Stimulated activated CD4-positive, alpha-beta T cell treated with anti-CD3 and anti-CD28 coated beads, Interleukin-4, amount 100 ng/mL, for 4 hours (primary cell): ENCODE results near the gene SIK3.

Experiments
- DNase-seq, 2 experiments: peaks; one replicate each; pipeline ENCODE4 v3.0.0-alpha.2; 2020

Gene SIK3

GRCh38 chr11:116857936-116858335 lies 240.3 kb downstream of the SIK3 start:
- DNase-seq: no peak

DNA sequence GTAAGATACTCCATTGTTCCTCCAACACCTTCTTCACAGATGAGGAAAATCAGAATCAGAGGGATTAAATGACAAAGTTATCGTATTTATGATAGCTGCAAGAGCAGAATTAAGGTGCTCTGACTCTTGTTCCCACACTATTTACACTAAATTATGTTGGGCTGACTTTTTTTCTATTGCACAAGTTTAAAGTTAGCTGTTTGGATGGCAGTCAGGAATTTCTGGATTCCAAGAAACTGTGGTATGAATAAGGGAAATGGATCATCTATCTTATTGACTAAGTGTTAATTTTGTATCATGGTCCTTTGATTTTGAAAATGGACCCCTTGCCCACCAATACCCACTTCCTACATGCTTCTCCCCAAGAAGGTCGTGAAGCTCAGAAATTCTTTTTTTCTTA lies 240.9 kb downstream of the SIK3 start:
- no peak for DNase-seq

GRCh38 chr11:116856423-116856822 lies 241.8 kb downstream of the SIK3 start:
- no peak for DNase-seq

GRCh38 chr11:116855413-116855812 lies 242.8 kb downstream of the SIK3 start:
- no peak for DNase-seq

DNA sequence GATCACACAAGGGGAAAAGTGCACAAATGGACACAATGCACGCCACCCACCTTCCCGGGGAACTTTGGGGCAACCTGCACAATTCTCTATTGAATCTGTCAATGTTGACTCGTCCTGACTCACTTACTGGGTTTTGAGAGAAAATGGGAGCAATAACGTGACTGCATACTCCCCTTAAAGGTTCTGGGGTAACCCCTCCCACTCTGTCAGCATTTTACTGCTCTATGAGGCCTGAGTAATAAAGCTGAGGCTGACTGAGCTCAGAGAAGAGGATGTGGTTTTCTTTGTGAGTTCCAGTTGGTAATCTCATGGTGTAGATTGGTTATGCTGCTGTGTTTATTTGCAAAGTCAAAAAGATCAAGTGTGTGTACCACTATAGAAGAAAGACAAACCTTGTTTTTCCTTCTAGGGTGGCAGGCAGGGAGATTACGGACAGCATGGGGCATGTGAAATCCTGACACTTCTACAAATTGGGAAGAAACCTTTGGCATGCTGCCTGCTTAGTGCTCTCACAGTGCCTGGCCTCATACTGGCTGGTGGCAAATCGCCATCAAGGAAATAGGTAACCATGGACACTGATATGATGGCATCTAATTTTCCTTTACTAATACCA lies 244.7 kb downstream of the SIK3 start:
- peak in 1 of 2 experiments; percentile 69 for DNase-seq

DNA sequence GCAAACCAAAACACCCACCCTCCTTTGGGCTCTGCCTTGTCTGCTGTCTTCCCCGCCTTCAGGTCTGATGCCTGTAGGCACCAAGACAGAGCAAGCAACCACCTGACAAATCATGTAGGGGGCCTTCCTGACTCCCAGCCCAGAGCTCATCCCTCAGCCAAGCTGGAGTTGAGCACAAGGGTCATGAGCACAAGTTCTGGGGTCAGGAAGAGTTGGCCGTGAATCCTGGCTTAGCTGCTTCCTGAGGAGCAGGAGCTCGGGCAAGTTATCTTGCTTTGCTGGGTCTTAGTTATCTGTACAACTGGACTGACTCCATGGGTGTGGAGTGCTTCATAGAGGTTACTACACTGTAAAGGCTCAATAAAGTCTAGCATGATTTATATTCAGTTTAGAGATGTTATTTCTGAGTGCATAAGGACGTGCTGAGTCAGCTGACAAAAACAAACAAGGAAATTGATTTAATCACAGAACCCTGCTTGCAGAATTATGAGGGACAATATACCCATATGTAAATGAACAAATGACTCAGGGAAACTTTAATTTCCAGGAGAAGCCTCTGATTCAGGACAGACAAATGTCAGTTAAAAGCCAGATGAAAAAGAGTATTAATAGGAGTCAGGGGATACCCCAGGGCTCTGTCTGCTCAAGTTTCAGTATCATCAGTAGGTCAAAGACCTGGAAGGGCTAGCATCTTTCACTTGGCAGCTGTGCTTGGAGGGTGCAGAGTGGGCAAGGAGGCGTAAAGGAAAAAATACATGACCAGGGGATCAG lies 245.8 kb downstream of the SIK3 start:
- no peak for DNase-seq

GRCh38 chr11:116851626-116852025 lies 246.6 kb downstream of the SIK3 start:
- peak in 1 of 2 experiments; percentile 45 for DNase-seq

DNA sequence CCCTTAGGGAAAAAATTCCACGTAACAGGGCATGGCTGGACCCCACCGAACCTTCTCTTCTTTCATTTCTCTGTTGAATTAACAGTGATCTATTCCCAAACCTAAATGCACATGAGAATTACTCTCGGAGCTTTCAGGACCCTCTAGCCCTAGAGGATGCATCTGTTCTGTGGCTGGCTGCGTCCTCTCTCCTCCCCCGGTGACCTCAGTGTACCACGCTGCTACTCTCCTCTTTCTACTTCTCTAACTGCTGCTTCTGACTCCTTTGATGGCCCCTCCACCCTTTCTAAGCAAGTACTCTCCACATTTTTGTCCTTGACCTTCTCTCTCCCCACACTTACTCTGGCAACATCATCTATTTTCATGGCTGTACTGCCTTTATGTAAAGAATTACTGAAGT lies 248.7 kb downstream of the SIK3 start:
- DNase-seq: no peak

GRCh38 chr11:116849060-116849459 lies 249.2 kb downstream of the SIK3 start:
- DNase-seq: no peak

DNA sequence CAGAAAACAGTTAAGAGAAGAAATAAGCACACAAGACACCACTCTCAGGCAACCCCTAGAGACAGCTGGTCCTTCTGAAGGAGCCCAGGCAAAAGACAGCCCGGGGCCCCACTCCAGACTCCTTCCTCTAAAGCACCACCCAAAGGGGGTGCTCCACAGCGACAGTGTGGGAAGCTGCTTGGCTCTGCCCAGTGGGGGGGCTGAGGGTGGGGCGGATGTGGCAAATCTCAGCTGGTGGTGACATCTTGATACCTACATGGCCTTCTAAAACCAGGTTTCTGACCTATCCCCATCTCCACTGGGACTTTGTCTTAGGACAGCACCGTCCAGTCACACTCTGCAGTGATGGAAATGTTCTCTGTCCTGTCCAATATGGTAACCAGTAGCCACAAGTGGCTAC lies 250.6 kb downstream of the SIK3 start:
- DNase-seq: no peak

DNA sequence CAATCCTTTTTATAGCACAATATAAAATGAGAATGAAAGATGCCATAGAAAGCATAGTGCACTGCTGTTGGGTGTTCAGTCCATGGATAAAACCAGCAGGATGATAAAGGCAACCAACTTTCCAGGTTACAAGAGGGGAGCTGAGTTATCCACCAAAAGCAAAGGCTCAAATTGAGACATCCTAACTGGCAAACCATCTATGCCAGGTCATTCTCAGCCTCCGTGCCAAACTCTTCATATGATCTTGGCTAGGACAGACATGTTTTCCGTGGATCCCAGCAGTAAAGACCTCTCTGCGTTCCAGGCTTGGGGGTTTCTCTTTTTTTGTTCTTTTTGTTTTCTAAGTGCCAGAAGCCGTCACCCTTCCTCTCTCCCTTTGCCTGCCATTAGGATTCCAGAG lies 253.5 kb downstream of the SIK3 start:
- no peak for DNase-seq

- DNase-seq: no peak
Measured at GRCh38 chr11:116843661-116844060, 254.6 kb downstream of the SIK3 start.

- DNase-seq: no peak
Measured at GRCh38 chr11:116842909-116843308, 255.3 kb downstream of the SIK3 start.

DNA sequence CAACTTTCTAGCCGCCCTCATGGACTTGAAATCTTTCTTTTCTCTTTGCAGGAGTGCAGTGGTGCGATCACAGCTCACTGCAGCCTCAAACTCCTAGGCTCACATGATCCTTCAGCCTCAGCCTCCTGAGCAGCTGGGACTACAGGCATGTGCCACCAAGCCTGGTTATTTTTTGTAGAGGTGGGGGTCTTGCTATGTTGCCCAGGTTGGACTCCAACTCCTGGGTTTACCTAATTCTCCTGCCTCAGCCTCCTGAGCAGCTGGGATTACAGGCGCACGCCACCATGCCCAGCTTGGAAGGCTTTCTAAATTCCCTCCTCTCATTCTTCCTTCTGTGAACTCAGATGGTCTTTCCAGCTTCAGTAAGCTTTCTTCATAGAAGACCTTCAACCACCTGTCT lies 256.1 kb downstream of the SIK3 start:
- DNase-seq: no peak

DNA sequence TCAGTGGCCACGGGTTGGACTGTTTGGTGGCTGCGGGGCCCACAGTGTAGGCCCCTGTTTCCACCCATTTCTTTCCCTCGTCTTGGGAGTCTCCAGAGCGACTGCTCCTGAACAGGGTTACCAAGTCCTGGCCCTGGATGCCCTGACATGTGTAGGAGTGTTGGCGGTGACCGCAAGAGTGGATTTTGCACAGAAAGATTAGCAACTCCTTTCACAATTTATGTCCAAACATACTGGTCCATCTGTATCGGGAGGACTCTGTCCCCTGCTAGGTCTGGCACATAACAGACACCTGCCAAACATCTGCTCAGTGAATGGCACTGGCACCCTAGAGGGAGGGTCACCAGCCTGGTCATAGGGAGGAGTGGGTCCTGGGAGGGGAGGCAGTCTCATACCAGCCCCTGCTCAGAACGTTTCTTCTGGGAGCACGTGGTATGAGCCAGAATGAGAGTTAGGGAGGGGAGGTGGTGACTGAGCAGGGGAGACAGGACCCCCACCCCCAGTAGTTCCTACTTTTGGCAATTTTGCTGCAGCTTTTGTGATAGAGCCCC lies 257.4 kb downstream of the SIK3 start:
- DNase-seq: no peak

DNA sequence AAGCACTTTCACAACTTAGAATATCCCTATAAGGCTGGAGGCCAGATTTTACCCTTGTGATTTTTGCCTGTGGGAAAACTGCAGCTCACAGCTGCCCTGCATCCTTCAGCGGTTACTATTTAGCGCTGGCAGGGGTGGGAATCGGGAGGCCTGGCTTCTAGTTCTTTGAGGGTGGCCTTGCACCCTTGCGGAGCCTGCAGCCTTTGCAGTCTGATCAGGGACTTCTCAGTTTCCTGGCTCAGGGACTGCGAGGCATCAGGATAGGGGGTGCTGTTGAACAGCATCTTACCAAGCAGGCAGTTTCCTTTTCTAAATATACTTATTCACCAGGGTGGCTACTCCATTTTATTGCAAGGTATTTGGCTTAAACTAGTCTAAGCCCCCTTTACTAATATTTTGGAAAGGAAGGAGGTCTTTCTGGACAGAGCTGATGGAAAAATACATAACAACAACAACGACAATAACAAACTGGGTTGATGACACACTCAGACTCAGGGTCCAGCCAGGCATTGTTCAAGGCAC lies 257.9 kb downstream of the SIK3 start:
- DNase-seq: no peak

GRCh38 chr11:116838321-116839084 lies 259.7 kb downstream of the SIK3 start:
- no peak for DNase-seq

DNA sequence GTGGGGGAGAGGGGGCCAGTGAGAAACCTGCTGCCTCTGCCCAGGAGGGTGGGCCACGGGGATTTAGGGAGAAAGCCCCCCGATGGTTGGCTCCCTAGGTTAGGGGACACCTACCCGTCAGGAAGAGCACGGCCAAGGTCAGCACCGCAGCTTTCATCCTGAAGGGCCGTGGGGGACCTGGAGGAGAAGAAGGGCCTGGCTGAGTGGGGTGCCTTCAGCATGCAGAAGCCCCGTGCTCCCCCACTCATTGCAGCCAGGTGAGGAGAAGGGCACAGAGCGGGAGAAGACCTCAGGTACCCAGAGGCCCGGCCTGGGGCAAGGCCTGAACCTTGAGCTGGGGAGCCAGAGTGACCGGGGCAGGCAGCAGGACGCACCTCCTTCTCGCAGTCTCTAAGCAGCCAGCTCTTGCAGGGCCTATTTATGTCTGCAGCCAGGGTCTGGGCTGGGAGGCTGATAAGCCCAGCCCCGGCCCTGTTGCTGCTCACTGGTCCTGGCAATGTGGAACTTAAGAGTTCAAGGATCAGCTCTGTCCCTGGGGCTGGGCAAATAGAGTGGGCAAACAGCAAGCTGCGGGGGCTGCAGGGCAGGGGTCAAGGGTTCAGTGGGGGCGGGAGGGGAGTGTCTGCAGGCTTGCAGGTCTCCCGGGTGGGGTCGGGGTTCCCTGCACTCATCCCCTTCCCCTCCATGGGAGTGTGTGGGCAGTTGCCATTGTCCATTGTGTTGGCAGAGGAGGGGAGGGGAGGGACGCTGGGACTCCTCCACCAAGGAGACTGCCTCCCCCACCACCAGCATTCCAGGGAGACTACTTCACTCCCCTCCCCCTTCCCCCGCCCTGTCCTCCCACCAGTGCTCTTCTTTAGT lies 260.8 kb downstream of the SIK3 start, which contains the start of gene APOA1:
Gene APOA1, minus strand, starts transcription at position 392 of the 861 bp plus-strand sequence. Its CDS starts 235 bp downstream, at position 157.
- no peak for DNase-seq

DNA sequence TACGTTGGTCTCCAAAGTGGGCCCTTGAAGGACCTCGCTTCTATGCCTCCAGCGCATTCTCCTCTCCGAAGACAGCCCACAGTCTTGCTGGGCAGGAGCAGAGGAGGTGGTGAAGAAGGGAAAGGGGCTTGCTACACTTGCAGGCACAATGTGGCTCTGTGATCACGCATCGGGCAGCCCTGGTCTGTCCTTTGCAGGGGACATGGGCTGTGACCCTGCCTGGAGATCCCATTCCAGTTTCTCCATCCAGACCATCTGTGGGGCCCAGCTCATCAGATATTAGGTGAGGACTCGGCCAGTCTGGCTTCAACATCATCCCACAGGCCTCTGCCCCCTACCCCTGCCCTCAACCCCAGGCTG lies 261.6 kb downstream of the SIK3 start:
- DNase-seq: no peak

GRCh38 chr11:116835791-116836631 lies 262.2 kb downstream of the SIK3 start:
- peak; percentile 72 to 76 for DNase-seq

DNA sequence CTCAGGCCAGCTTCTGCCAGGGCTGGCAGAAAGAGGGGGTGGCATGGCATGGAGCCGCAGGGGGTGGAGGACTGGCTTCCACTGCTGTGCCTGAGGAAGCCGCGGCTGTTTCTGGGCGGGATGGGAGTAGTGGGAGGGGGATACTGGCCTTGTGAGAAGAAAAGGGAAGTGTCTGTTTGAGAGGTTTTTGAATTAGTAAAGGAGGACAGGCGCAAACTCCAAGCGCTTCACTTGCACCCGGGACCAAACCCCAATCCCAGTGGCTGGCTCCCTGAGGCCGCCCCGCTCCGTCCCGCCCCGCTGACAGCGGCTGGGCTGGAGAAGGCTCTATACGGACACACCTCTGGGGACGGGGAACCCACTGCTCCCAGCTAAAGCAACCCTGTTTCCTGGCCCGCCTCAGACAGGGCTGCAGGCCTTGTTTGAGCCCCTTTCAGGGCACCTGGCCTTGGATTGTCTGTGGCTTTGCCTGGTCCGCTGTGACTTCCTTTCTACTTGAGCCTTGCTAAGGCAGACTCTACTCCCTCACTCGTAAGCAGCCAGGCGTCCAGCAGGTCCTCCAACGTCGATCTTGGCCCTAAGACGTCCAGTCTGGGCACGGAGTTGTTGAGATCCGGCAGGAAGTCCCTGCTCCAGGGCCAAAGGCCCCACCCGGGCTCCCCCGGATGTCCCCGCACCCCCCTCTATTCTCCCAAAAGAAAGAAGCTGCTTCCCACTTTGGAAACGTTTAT lies 263.0 kb downstream of the SIK3 start:
- DNase-seq: no peak
